Measurements from ENCODE around the gene DECR2. TPM values are rescaled to one million over a fixed set of nuclear protein-coding genes. Genes with fewer than 3 reads are reported as not detected.

Gene DECR2
- total RNA-seq, result 8.8 and 10.2 TPM in 2 replicates

DNA sequence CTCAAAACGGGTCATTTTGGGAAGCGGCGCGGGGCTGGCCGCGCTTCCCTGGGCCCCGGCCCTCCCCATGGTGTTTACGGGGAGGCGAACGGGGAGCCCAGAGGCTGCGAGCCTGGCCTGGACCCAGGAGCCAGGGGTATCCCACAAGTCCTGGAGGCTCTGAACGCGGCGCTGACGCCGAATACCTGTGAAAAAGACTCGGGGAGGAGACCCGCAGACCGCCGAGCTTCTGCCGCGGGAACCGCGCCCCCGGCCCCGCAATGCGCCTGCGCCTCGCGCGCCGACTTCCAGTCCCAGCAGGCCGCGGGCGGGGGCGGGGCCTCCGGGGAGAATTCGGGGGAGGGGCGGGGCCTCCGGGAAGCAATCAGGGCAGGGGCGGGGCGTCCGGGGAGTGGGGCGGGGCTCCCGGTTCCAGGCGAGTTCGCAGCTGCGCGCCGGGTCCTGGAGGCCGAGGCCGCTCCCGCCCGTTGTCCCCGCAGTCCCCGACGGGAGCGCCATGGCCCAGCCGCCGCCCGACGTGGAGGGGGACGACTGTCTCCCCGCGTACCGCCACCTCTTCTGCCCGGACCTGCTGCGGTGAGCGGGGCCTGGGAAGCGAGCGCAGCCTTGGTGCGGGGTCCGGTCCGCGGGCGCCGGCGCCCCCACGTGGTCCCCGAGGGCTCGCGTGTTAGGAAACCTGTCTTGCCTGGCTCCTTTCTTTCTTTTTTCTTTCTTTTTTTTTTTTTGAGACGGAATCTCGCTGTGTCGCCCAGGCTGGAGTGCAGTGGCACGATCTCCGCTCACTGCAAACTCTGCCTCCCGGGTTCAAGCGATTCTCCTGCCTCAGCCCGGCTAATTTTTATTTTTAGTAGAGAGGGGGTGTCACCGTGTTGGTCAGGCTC lies at the start of gene DECR2:
DECR2 (plus strand) TSS at position 418 of the 881 bp plus-strand sequence; CDS start at position 497, 79 bp downstream.

DNA sequence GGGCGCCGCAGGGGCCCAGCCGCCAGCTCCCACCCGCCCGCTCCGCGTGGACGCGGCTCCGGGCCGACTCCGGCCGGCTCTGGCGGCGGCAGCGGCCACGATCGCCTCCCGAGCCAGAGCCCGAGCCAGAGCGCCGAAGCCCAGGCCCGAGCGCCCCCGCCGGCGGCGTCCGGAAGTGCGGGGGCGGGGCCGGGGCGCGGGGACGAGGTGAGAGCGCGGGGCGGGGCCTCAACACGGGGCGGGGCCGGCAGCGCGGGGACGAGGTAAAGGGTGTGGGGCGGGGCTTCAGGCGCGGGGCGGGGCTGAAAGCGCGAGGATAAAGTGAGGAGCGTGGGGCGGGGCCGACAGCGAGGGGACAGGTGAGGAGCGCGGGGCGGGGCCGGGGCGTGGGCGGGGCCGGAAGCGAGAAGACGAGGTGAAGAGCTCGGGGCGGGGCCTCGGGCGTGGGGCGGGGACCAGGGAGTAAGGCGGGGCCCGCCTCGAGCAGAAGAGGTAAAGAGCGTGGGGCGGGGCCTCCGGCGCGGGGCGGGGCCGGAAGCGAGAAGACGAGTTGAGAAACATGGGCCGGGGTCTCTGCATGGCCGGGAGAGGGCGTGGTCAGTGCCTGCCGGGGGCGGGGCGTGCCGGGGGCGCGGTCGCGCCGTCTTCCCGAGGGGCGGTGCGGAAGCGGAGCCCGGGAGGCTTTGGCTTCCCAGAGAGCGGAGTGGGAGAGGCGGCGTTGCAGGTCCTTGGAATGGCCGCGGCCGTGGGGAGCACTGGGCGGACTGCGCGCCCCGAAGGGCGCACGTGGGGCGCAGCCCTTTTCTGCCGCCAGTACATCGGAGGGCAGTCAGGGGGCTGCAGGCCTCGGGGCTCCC lies 48.9 kb upstream of the DECR2 start, which contains the start of gene AXIN1:
AXIN1 (minus strand) TSS at position 177 of the 857 bp plus-strand sequence. CDS start 5,698 bp downstream, outside the sequence.

DNA sequence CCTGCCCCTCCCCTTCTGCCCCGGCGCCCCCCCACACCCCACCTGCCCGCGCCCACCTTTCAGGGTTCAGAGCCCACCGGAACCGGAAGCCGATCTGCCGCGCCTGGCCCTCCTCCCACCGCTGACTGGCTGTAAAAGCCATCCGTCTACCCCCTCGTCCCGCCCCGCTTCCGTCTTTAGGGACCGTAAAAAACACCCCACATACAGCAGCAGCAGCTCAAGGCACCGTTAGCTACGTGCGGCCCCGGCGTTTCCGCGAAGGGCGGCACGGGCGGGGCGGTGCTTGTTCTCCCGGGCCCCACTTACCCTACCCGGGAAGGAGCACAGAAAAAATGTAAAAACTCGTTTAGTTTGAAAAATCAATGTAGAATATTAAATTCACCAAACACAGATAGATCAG lies 31.2 kb upstream of the DECR2 start, which contains the start of gene MRPL28:
MRPL28 (minus strand) TSS at position 96 of the 400 bp plus-strand sequence. CDS start 320 bp downstream, outside the sequence.

GRCh38 chr16:381789-382717 lies 19.6 kb upstream of the DECR2 start, which contains the start of gene PGAP6:
TSS of gene PGAP6 (minus strand) at chr16:381978. CDS start at chr16:381821, 157 bp downstream.

DNA sequence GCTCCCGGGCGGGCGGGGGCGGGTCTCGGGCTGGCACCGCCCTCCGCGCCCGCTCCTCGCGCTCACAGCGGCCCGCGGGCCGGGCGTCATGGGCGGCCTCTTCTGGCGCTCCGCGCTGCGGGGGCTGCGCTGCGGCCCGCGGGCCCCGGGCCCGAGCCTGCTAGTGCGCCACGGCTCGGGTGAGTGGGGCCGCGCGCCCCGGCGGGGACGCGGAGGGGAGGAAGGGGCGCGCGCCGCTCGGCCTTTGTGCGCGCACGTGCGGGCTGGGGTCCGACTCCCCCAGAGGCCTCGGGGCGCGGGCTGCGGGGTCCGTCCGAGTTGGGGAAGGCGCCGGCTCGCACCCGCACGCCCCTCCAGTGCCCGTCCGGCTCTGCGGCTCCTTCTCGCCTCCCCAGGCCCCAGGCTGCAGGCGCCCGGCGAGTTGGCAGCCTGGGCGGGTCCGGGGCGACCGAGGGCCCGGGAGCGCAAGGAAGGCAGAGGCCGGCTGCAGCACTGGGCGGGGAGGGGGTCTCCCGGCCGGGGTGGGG lies 4.5 kb upstream of the DECR2 start, which contains the start of gene NME4:
NME4 (plus strand) TSS at position 65 of the 527 bp plus-strand sequence; CDS start at position 89, 24 bp downstream.

DNA sequence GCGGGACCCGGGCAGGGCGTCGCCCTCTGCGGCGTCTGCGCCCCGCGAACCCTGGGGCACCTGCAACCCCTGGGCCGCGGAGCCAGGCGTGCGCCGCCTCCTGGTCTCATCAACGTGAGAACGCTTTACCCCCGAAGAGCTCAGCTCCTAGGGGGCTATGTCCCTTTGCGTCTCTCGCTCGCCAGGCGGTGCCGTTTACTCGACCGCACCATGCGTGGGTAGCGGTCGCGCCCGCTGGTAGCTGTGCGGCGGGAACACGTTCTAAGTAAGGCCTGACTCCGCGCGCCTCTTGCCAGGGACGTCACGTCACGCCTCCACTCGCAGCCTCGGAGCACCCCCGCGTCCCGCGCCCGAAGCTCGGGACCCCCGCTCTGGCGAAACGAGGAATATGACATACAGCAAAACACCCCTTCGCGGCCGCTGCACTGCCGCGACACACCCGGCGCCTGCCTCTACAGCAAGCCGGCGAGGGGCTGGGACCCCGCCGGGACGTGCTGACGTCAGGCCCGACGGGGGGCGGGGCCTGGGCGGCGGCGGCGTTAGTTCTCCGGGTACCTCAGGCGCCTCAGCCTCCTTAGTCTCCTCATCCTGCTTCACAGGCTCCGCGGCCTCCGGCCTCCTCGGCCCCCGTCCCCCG lies 23.5 kb downstream of the DECR2 start, which contains the start of gene RAB11FIP3:
RAB11FIP3 (plus strand) TSS at position 568 of the 637 bp plus-strand sequence. CDS start 358 bp downstream, outside the sequence.

Small RNA genes within 50 kb of the gene (small RNA-seq; reads per million reads assigned to genes)
- gene RF00019 (ENCODE audit: low replicate concordance), result not detected

Other genes starting within 250 kb of the DECR2 start
- gene HBZ, start 249.2 kb upstream of the DECR2 start, total RNA-seq, result not detected in 2 replicates
- gene HBM, start 235.9 kb upstream of the DECR2 start, total RNA-seq, result not detected in 2 replicates
- not detected in 2 replicates for gene HBA2, start 229.0 kb upstream of the DECR2 start, total RNA-seq
- not detected in 2 replicates for gene HBA1, start 225.2 kb upstream of the DECR2 start, total RNA-seq
- gene HBQ1, start 221.4 kb upstream of the DECR2 start, total RNA-seq, result not detected in 2 replicates
- 31.5 and 59.0 TPM in 2 replicates for gene LUC7L, start 172.4 kb upstream of the DECR2 start, total RNA-seq
- 58.8 and 81.4 TPM in 2 replicates for gene FAM234A, start 167.1 kb upstream of the DECR2 start, total RNA-seq
- gene RGS11, start 125.9 kb upstream of the DECR2 start, total RNA-seq, result 1.0 and 2.4 TPM in 2 replicates
- 0.44 TPM in 1 of 2 replicates, not detected in the other for gene ARHGDIG, start 121.3 kb upstream of the DECR2 start, total RNA-seq
- 0.57 and 2.8 TPM in 2 replicates for gene PDIA2, start 118.7 kb upstream of the DECR2 start, total RNA-seq
- 25.8 and 28.2 TPM in 2 replicates for gene AXIN1, start 49.2 kb upstream of the DECR2 start, total RNA-seq
- 76.4 and 85.0 TPM in 2 replicates for gene MRPL28, start 31.3 kb upstream of the DECR2 start, total RNA-seq
- gene PGAP6, start 19.9 kb upstream of the DECR2 start, total RNA-seq, result 109 and 146 TPM in 2 replicates
- 96.1 and 115 TPM in 2 replicates for gene NME4, start 4.7 kb upstream of the DECR2 start, total RNA-seq
- gene RAB11FIP3, start 23.8 kb downstream of the DECR2 start, total RNA-seq, result 23.2 and 27.8 TPM in 2 replicates
- 68.9 and 91.9 TPM in 2 replicates for gene CAPN15, start 125.8 kb downstream of the DECR2 start, total RNA-seq
- gene PRR35, start 158.5 kb downstream of the DECR2 start, total RNA-seq, result 0.14 TPM in 1 of 2 replicates, not detected in the other
- gene NHLRC4, start 165.1 kb downstream of the DECR2 start, total RNA-seq, result 2.6 TPM in 2 replicates
- 27.8 and 33.5 TPM in 2 replicates for gene PIGQ, start 168.1 kb downstream of the DECR2 start, total RNA-seq
- 15.3 and 16.5 TPM in 2 replicates for gene RAB40C, start 188.2 kb downstream of the DECR2 start, total RNA-seq
- gene WFIKKN1, start 229.1 kb downstream of the DECR2 start, total RNA-seq, result 0.14 and 0.22 TPM in 2 replicates
- gene METTL26, start 234.4 kb downstream of the DECR2 start, total RNA-seq, result 99.1 and 106 TPM in 2 replicates
- 11.5 and 16.6 TPM in 2 replicates for gene MCRIP2, start 239.9 kb downstream of the DECR2 start, total RNA-seq
- 12.3 and 22.6 TPM in 2 replicates for gene WDR90, start 247.5 kb downstream of the DECR2 start, total RNA-seq

All from placental pericyte (primary cell).